ENCODE measurements around the gene PIK3R3.
"Not testable (repeated sequence)": the region's sequence is repeated elsewhere in the genome, so short reads cannot be mapped to it uniquely, and the experiment has no call there.

PIK3R3 gene

DNA sequence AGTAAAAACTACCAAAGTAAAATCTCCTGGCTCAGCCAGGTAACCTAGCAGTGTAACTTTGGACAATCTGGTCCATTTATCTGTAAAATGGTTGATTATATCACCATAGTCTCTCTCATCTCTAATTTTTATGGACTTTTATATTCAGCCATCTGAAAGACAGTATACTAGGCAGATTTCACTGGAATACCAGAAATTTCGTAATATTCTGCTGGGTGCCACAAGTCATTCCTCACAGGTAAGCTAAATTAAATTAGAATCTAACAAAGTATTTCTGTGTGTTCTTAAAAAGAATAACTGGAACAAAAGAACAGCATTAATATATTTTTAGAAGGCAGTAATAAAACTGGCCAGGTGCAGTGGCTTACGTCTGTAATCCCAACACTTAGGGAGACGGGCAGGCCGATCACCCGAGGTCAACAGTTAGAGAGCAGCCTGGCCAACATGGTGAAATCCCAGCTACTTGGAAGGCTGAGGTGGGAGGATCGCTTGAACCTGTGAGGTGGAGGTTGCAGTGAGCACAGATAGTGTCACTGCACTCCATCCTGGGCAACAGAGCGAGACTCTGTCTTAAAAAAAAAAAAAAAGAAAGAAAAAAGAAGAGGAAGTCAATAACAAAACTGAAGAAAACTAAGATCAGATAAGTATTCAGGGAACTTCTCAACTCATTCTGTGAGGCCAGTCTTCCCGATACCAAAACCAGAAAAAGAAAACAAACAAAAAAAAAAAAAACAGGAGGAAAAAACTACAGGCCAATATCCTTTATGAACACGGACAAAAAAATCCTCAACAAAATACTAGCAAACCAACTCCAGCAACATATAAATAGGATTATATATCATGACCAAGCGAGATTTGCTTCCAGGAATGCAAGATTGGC is 35.9 kb downstream of the PIK3R3 start:
- peak; percentile 12 for DNase-seq (ENCODE audit: low read depth)
- peak overlapping the region; percentile 18 for H3K4me3 ChIP-seq (ENCODE audit: low read depth, low read length)
- TF ChIP-seq, protein P1, sequence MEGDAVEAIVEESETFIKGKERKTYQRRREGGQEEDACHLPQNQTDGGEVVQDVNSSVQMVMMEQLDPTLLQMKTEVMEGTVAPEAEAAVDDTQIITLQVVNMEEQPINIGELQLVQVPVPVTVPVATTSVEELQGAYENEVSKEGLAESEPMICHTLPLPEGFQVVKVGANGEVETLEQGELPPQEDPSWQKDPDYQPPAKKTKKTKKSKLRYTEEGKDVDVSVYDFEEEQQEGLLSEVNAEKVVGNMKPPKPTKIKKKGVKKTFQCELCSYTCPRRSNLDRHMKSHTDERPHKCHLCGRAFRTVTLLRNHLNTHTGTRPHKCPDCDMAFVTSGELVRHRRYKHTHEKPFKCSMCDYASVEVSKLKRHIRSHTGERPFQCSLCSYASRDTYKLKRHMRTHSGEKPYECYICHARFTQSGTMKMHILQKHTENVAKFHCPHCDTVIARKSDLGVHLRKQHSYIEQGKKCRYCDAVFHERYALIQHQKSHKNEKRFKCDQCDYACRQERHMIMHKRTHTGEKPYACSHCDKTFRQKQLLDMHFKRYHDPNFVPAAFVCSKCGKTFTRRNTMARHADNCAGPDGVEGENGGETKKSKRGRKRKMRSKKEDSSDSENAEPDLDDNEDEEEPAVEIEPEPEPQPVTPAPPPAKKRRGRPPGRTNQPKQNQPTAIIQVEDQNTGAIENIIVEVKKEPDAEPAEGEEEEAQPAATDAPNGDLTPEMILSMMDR (IDR thresholded peaks at IDR 0.05; ENCODE audit: insufficient read depth, low read depth, low read length, missing control alignments): no peak

DNA sequence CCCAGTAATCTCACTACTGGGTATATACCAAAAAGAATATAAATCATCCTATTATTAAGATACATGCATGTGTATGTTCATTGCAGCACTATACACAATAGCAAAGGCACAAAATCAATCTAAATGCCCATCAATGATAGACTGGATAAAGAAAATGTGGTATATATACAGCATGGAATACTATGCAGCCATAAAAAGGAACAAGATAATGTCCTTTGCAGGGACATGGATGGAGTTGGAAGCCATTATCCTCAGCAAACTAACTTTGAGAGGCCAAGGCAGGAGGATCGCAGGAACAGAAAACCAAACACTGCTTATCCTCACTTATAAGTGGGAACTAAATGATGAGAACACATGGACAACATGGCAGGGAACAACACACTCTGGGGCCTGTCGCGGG is 37.3 kb downstream of the PIK3R3 start:
- not testable (repeated sequence) for H3K4me3 ChIP-seq (ENCODE audit: low read depth, low read length); DNase-seq (ENCODE audit: low read depth)

DNA sequence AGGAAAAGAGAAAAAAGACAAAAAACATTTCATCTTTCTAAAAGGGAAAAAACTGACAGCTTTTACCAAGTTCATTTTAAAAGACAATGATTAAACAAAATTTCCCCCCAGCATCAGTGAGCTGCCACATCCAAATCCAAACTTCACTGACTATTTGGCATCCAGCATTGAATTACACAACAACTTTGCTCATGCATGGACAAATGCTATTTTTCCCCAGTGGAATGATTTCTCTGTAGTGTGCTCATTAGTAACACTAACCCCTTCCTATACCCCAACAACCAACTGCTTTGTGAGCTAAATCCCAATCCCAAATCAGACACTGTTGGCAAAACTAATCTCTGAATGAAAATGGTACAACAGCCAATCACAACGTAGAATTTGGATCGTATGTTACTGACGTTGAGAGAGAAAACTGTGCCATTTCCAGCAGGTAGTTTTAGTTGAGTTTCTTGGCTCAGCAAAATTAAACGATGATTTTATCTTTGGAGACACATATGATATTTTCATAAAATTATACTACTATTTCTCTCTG is 37.9 kb downstream of the PIK3R3 start:
- TF ChIP-seq, protein P1 (IDR thresholded peaks at IDR 0.05; ENCODE audit: insufficient read depth, low read depth, low read length, missing control alignments): no peak
- no peak overlapping the region for H3K4me3 ChIP-seq (ENCODE audit: low read depth, low read length)
- no peak for DNase-seq (ENCODE audit: low read depth)

DNA sequence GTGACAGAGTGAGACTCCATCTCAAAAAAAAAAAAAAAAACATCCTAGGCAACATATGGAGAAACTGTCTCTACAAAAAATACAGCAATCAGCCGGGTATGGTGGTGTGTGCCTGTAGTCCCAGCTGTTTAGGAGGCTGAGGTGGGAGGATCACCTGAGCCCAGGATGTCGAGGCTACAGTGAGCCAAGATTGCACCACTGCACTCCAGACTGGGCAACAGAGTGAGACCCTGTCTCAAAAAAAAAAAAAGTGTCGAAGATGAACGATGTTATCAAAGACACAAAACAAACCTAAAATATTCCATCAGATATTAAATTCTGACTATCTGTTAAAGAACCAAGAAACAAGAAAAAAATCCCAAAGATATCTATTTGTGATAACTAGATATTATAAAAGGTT is 38.6 kb downstream of the PIK3R3 start:
- H3K4me3 ChIP-seq (ENCODE audit: low read depth, low read length); DNase-seq (ENCODE audit: low read depth): not testable (repeated sequence)

DNA sequence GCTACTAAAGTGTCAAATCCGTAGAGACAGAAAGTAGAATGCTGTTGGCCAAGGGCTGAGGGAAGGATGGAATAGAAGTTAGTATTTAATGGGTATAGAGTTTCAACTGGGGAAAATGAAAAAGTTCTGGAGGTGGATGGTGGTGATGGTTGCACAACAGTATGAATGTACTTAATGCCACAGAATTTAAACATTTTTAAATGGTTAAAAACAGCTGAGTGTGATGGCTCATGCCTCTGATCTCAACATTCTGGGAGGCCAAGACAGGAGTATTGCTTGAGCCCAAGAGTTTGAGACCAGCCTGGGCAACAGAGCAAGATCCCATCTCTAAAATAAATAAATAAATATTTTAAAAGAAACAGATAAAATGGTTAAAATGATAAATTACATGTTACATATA is 44.5 kb downstream of the PIK3R3 start:
- TF ChIP-seq, protein P1 (IDR thresholded peaks at IDR 0.05; ENCODE audit: insufficient read depth, low read depth, low read length, missing control alignments): no peak
- no peak for DNase-seq (ENCODE audit: low read depth)
- H3K4me3 ChIP-seq (ENCODE audit: low read depth, low read length): no peak overlapping the region

DNA sequence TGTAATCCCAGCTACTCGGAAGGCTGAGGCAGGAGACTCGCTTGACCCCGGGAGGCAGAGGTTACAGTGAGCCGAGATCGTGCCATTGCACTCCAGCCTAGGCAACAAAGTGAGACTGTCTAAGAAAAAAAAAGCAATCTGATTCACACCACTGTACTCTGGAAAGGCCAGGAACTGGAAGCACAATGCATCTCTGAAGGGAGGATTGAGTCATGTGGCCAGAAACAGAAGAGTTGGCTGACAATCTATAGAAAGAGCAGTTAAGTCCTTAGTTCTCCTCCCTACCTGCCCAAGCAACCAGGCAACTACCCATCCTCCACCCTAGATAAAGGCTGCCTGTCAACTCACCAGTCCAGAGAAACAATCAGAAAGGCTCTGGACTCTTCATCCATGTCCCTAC is 45.9 kb downstream of the PIK3R3 start:
- DNase-seq (ENCODE audit: low read depth): no peak
- H3K4me3 ChIP-seq (ENCODE audit: low read depth, low read length): no peak overlapping the region
- TF ChIP-seq, protein P1 (IDR thresholded peaks at IDR 0.05; ENCODE audit: insufficient read depth, low read depth, low read length, missing control alignments): no peak

DNA sequence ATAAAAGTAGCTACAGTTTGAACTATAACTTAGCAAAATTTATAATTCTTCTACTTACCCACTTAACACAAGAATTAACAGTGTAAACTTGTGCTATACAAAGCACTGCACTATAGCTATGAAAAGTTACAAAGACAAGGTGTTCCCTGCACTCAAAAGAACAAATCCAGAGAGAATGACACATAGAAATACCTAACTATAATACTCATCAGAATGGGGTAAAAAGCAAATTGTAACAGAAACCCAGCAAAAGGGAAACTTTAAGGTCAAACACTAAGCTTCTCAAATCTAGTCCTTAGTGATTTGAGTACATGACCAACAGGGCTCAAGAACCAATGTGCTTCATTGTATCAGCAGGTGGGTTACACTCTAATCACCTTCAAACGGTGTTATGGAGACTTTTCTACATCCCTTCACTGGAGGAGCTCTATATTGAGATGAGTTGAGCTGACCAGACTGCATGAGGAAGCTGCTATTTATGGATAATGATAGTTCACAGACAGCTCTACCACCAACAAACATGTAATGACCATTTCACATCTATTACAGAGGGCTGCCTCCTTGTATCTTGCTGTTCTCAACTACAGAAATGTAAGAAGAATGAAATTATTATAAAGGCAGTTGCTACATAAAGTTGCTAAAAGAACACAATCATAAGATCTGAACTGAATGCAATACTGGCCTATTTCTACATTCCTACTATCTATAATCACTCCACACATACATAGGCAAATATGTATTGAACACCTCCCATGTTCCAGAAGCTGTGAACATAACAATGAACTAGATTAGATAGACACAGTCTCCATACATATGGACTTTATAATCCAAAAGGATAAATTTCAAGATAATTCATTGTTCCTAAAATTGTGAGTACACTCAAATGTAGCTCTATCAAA is 47.6 kb downstream of the PIK3R3 start:
- TF ChIP-seq, protein P1 (IDR thresholded peaks at IDR 0.05; ENCODE audit: insufficient read depth, low read depth, low read length, missing control alignments): no peak
- DNase-seq (ENCODE audit: low read depth): no peak
- no peak overlapping the region for H3K4me3 ChIP-seq (ENCODE audit: low read depth, low read length)
